Measurements from ENCODE around the gene TMEM38B.
"Not testable (repeated sequence)": the region's sequence is repeated elsewhere in the genome, so short reads cannot be mapped to it uniquely, and the experiment has no call there.

TMEM38B gene

DNA sequence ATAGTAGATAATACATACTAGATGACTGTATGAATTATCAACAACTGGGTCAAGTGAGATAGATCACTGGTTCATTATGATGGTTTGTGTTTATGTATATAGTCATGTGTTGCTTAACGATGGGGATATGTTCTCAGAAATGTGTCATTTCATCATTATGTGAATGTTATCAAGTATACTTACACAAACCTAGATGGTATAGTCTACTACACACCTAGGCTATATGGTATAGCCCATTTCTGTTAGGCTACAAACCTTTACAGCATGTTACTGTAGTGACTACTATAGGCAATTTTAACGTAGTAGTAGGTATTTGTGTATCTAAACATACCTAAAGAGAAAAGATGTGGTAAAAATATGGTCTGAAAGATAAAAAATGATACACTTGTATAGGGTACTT, 31.0 kb downstream of the TMEM38B start:
- DNase-seq: no peak

DNA sequence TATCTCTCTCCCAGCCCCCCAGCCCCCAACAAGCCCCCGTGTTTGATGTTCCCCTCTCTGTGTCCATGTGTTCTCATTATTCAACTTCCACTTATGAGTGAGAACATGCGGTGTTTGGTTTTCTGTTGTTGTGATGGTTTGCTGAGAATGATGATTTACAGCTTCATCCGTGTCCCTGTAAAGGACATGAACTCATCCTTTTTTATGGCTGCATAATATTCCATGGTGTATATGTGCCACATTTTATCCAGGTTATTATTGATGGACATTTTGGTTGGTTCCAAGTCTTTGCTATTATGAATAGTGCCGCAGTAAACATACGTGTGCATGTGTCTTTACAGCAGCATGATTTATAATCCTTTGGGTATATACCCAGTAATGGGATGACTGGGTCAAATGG, 33.9 kb downstream of the TMEM38B start:
- DNase-seq: not testable (repeated sequence)

DNA sequence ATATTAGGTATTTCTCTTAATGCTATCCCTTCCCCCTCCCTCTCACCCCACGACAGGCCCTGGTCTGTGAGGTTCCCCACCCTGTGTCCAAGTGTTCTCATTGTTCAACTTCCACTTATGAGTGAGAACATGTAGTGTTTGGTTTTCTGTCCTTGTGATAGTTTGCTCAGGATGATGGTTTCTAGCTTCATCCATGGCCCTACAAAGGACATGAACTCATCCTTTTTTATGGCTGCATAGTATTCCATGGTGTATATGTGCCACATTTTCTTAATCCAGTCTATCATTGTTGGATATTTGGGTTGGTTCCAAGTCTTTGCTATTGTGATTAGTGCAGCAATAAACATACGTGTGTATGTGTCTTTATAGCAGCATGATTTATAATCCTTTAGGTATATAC, 37.1 kb downstream of the TMEM38B start:
- not testable (repeated sequence) for DNase-seq

DNA sequence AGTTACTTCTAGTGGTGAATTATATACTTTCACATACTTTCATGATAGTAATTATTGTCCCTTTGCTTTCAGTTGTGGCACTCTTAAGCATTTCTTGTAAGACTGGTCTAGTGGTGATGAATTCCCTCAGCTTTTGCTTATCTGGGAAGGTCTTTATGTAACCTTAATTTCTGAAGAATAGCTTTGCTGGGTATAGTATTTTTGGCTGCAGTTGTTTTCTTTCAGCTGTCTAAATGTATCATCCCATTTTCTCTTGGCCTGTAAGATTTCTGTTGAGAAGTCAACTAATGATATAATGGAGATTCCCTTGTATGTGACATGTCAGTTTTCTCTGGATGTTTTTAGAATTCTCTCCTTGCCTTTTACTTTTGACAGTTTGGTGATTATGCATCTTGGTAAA, 41.0 kb downstream of the TMEM38B start:
- DNase-seq: no peak

DNA sequence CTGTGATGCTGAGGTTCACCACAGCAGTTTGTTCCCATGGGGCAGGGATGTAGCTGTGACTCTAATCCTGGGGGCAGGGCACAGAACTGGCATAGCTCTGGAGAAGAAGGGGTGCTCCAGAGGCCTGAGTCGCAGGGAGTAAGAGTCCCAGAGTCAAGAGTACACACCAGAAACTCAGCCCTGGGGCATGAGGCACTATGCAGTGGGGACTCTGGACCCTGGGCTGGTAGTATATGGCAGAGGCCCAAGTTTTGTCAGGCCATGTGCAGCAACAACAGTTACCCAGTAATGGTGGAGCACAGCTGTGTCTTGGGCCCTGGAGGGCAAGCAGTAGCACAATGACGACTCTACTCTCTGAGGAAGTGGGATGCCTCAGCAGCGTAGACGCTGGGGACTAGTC, 42.9 kb downstream of the TMEM38B start:
- no peak for DNase-seq

DNA sequence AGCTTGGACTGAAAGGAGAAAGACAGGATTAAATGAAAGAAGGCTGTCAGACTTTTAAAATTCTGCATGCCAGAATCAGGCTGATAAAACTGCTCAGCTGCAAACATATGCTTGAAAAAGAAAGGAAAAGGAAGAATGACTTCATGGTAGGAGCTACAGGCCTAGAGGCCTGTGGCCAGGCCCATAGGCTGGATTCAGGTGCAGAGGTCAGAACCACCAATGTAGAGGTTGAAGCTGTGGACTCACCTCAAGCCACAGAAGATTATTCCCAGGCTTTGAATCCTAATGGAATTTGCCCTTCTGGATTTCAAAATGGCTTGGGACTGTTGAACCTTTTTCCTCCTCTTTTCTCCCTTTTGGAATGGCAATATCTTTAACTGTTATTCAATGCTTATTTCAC, 47.7 kb downstream of the TMEM38B start:
- no peak for DNase-seq

DNA sequence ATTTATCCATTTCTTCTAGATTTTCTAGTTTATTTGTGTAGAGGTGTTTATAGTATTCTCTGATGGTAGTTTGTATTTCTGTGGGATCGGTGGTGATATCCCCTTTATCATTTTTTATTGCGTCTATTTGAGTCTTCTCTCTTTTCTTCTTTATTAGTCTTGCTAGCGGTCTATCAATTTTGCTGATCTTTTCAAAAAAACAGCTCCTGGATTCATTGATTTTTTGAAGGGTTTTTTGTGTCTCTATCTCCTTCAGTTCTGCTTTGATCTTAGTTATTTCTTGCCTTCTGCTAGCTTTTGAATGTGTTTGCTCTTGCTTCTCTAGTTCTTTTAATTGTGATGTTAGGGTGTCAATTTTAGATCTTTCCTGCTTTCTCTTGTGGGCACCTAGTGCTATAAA, 53.0 kb downstream of the TMEM38B start:
- DNase-seq: not testable (repeated sequence)

DNA sequence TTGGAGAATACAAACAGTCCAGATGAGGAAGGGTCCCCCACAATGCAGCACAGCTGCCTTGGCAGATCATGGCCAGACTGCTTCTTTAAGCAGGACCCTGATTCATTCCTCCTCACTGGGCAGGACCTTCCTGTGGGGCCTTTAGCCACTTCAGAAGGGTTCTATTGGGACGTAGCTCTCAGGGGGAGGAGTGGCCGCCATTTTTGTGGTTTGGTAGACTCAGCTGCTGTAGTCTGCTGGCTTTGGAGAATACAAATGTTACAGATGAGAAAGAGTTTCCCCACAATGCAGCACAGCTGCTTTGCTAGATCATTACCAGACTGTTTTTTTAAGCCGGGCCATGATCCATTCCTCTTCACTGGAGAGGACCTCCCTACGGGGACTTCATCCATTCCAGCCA, 57.4 kb downstream of the TMEM38B start:
- DNase-seq: no peak

DNA sequence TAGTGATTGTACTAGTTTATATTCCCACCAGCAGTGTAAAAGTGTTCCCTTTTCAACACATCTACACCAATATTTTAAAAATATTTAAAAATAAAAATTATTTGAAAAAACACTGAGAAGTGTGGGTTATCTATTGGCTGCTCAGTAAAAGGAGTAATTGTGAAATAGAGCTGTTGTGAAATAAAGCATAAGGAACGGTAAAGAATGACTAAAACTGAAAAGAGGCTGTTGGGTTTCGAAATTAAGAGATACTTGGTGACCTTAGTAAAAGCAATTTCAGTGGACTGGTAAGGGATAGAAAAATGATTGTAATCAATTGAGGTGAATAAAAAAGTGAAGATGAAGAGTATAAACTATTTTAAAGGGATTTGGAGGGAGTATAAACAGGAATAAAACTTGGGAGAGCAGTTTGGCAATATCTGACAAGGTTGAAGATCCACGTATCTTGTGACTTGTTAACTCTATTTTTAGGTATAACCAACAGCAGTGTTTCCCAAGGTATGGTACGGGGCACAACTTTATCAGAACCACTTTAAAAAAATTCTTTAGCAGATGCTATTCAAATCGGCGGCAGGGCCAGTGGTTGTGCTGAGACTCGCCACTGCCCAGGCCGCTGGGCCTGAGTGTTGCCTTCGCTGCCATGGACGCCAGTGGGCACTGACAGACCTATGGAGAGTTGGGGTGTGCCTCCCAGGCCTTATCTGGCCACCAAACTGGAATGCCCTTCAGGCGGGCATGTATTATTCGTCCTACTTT, 63.3 kb downstream of the TMEM38B start:
- DNase-seq: no peak

DNA sequence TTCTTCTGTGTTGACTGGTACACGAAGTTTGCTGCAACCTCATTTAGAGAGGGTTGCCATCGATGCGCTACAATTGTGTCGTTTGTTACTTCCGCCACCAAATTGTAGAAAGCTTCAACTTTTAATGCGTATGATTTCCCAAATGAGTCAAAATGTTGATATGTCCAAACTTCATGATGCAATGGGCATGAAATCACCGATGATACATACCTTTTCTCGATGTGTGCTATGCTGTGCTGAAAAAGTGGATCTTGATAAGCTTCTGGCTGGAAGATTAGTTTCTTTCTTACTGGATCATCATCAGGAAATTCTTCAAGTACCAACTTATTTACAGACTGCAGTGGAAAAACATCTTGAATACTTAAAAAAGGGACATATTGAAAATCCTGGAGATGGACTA, 65.7 kb downstream of the TMEM38B start:
- DNase-seq: no peak

DNA sequence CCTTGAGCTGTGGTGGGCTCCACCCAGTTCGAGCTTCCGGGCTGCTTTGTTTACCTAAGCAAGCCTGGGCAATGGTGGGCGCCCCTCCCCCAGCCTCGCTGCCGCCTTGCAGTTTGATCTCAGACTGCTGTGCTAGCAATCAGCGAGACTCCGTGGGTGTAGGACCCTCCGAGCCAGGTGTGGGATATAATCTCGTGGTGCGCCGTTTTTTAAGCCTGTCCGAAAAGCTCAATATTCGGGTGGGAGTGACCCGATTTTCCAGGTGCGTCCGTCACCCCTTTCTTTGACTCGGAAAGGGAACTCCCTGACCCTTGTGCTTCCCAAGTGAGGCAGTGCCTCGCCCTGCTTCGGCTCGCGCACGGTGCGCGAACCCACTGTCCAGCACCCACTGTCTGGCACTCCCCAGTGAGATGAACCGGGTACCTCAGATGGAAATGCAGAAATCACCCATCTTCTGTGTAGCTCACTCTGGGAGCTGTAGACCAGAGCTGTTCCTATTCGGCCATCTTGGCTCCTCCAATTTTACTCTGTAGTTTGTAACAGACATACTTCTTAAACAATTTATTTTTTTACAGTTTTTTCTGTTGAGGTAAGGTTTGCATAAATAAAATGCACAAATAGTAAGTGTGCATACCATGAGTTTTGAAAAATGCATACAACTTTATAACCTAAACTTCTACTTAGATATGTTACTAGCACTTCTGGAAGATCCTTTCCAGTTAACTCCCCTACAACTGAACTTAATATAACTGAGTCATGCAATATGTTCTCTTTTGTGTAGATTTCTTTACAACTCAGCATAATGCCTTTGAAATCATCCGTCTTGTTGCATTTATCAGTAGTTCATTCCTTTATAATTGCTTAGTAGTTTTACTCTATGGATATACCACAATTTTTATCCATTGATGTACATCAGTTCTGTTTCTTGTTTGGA, 88.5 kb downstream of the TMEM38B start:
- not testable (repeated sequence) for DNase-seq

DNA sequence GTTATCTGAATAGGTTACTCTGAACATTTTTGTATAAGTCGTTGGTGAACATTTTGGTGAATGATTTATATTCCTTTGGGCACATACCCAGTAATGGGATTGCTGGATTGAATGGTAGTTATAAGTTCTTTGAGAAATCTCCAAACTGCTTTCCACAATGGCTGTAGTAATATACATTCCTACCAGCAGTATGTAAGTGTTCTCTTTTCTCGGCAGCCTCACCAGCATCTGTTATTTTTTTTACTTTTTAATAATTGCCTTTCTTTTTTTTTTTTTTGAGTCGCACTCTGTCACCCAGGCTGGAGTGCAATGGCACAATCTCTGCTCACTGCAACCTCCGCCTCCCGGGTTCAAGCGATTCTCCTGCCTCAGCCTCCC, 89.1 kb downstream of the TMEM38B start:
- DNase-seq: not testable (repeated sequence)

DNA sequence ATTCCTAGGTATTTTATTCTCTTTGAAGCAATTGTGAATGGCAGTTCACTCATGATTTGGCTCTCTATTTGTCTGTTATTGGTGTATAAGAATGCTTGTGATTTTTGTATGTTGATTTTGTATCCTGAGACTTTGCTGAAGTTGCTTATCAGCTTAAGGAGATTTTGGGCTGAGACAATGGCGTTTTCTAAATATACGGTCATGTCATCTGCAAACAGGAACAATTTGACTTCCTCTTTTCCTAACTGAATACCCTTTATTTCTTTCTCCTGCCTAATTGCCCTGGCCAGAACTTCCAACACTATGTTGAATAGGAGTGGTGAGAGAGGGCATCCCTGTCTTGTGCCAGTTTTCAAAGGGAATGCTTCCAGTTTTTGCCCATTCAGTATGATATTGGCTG, 92.5 kb downstream of the TMEM38B start:
- not testable (repeated sequence) for DNase-seq

DNA sequence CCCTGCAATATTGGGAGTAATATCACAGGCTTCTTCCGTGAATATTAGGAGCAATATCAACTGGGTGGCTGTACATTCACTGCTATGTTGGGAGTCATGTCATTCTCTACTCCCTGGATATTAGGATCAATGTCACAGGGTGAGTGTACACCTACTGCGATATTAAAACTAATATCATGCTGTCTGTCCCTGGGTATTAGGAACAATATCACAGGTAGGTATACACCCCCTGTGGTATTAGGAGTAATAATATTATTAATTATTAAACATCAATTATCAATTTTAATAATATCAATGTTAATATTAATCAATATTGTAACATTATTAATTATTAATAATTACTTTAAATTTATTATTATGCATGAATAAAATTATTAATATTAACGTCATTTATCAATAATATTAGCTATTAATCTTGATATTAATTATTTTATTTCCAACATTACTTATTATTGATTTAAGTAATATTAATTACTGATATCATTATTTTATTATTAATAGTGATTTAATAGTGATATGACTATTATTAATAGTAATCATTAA, 121.9 kb downstream of the TMEM38B start:
- DNase-seq: no peak

DNA sequence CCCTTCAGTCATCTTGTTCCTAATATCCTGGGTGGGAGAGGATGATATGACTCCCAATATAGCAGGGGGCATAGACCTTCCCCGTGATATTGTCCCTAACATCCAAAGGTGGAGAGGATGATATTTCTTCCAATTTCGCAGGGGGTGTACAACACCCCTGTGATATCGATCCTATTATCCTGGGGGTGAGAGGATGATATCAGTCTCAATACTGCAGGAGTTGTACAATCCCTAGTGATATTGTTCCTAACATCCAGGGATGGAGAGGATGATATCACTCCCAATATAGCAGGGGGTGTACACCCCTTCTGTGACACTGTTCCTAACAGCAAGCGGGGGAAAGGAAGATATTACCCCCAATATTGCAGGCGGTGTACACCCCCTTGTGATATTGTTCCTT, 122.6 kb downstream of the TMEM38B start:
- no peak for DNase-seq

DNA sequence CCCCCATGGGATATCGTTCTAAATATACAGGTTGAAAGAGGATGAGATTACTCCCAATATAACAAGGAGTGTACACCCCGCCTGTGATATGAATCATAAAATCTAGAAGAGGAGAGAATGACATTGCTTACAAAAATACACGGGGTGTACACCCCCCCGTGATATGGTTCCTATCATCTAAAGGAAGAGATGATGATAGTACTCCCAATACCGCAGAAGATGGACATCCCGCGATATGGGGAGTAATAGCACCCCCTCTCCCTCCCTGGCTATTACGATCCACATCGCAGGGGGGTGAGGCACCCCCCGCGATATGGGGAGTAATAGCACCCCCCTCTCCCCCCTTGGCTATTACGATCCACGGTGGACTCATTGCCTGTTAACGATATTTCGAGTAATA, 124.6 kb downstream of the TMEM38B start:
- DNase-seq: no peak

DNA sequence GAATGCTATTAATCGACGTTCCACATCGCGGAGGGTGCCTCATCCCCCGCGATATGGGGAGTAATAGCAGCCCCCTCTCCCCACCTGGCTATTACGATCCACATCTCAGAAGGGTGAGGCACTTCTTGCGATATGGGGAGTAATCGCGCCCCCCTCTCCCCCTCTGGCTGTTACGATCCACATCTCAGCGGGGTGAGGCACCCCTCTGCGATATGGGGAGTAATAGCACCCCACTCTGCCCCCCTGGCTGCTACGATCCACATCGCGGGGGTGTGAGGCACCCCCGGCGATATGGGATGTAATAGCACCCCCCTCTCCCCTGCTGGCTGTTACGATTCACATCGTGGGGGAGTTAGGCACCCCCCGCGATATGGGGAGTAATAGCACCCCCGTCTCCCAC, 128.5 kb downstream of the TMEM38B start:
- no peak for DNase-seq

Data from NCI-H1092 treated with DMSO at 0.1 percent for 48 hours (cell line).